NCI-H187 (cell line): Measurements from ENCODE around the gene ZSCAN10.
A peak's percentile ranks its signal among the peaks of the same experiment; 100 is the strongest.
"Not testable (repeated sequence)": the region's sequence is repeated elsewhere in the genome, so short reads cannot be mapped to it uniquely, and the experiment has no call there.

ENCODE experiments used
- DNase-seq, 2 experiments: peaks; one replicate each; lab custom pipeline; 2025; lab: John Stamatoyannopoulos, UW

ZSCAN10 gene

GRCh38 chr16:3063625-3064386, 35.3 kb downstream of the ZSCAN10 start:
- no peak for DNase-seq

GRCh38 chr16:3062553-3062952, 36.5 kb downstream of the ZSCAN10 start:
- no peak for DNase-seq

GRCh38 chr16:3060339-3061127, 38.6 kb downstream of the ZSCAN10 start:
- no peak for DNase-seq

GRCh38 chr16:3059723-3060242, 39.3 kb downstream of the ZSCAN10 start:
- DNase-seq: no peak

GRCh38 chr16:3059041-3059722, 39.9 kb downstream of the ZSCAN10 start:
- DNase-seq: peak; percentile 39 to 80

GRCh38 chr16:3058139-3059030, 40.7 kb downstream of the ZSCAN10 start:
- DNase-seq: no peak

- no peak for DNase-seq
Measured at GRCh38 chr16:3057181-3058138, 41.6 kb downstream of the ZSCAN10 start.

GRCh38 chr16:3056336-3057180, 42.5 kb downstream of the ZSCAN10 start:
- no peak for DNase-seq

GRCh38 chr16:3055734-3056115, 43.4 kb downstream of the ZSCAN10 start:
- not testable (repeated sequence) for DNase-seq

GRCh38 chr16:3054965-3055733, 43.9 kb downstream of the ZSCAN10 start:
- no peak for DNase-seq

- not testable (repeated sequence) for DNase-seq
Measured at GRCh38 chr16:3053330-3053710, 45.8 kb downstream of the ZSCAN10 start.

- not testable (repeated sequence) for DNase-seq
Measured at GRCh38 chr16:3052571-3053329, 46.3 kb downstream of the ZSCAN10 start.

GRCh38 chr16:3051494-3051893, 47.6 kb downstream of the ZSCAN10 start:
- no peak for DNase-seq

GRCh38 chr16:3051009-3051408, 48.1 kb downstream of the ZSCAN10 start:
- no peak for DNase-seq

GRCh38 chr16:3050487-3050886, 48.6 kb downstream of the ZSCAN10 start:
- DNase-seq: no peak

GRCh38 chr16:3049921-3050481, 49.1 kb downstream of the ZSCAN10 start:
- DNase-seq: no peak

GRCh38 chr16:3047387-3047720, 51.7 kb downstream of the ZSCAN10 start:
- DNase-seq: no peak
